HEK293T (cell line): ENCODE measurements around the gene KRT83.
"Not testable (repeated sequence)": the region's sequence is repeated elsewhere in the genome, so short reads cannot be mapped to it uniquely, and the experiment has no call there.

Experiments
- CTCF ChIA-PET: fragments of 350-600 bp; formaldehyde crosslinking; extraction: SDS; loops from one replicate; lab custom pipeline; 2021; ENCODE audit warnings: antibody characterized with exemption, inconsistent platforms; lab: Yijun Ruan, JAX
- POLR2A ChIA-PET: fragments of 350-600 bp; formaldehyde crosslinking; extraction: SDS; loops from one replicate; lab custom pipeline; 2020; ENCODE audit warnings: antibody characterized with exemption, inconsistent platforms; lab: Yijun Ruan, JAX
- DNase-seq: peaks from one replicate; pipeline ENCODE4 v3.0.0; 2012; ENCODE audit warnings: mixed read lengths; ENCODE audit errors: extremely low spot score
- ARNT ChIP-seq: fragments of 450-650 bp; IDR thresholded peaks from 2 replicates; pipeline ENCODE4 v1.6.1; 2017; ENCODE audit warnings: mild to moderate bottlenecking
- BHLHE40 ChIP-seq: fragments of 450-650 bp; IDR thresholded peaks from 2 replicates; pipeline ENCODE4 v1.6.1; 2016; ENCODE audit warnings: mild to moderate bottlenecking, moderate library complexity, borderline replicate concordance
- CTBP1 ChIP-seq: fragments of 450-650 bp; IDR thresholded peaks from 2 replicates; pipeline ENCODE4 v1.6.1; 2016; ENCODE audit warnings: borderline replicate concordance
- ELF4 ChIP-seq: fragments of 450-650 bp; IDR thresholded peaks from 2 replicates; pipeline ENCODE4 v1.6.1; 2017; ENCODE audit warnings: antibody characterized with exemption
- FOXA1 ChIP-seq: fragments of 450-650 bp; IDR thresholded peaks from 2 replicates; pipeline ENCODE4 v1.6.1; 2016; ENCODE audit warnings: mild to moderate bottlenecking
- FOXK2 ChIP-seq: fragments of 450-650 bp; IDR thresholded peaks from 2 replicates; pipeline ENCODE4 v1.6.1; 2016; ENCODE audit warnings: mild to moderate bottlenecking
- FOXM1 ChIP-seq: fragments of 450-650 bp; IDR thresholded peaks from 2 replicates; pipeline ENCODE4 v1.6.1; 2017; ENCODE audit warnings: mild to moderate bottlenecking, borderline replicate concordance
- HDGF ChIP-seq: fragments of 450-650 bp; IDR thresholded peaks from 2 replicates; pipeline ENCODE4 v1.6.1; 2017; ENCODE audit warnings: antibody characterized with exemption, borderline replicate concordance
- L3MBTL2 ChIP-seq: fragments of 450-650 bp; conservative IDR thresholded peaks from 2 replicates; pipeline ENCODE4 v1.6.1; 2016; ENCODE audit warnings: mild to moderate bottlenecking
- LEF1 ChIP-seq: fragments of 450-650 bp; IDR thresholded peaks from 2 replicates; pipeline ENCODE4 v1.6.1; 2017; ENCODE audit warnings: mild to moderate bottlenecking, borderline replicate concordance
- NFRKB ChIP-seq: fragments of 450-650 bp; IDR thresholded peaks from 2 replicates; pipeline ENCODE4 v1.6.1; 2016; ENCODE audit warnings: mild to moderate bottlenecking, moderate library complexity
- SP1 ChIP-seq: fragments of 450-650 bp; IDR thresholded peaks from 2 replicates; pipeline ENCODE4 v1.6.1; 2017
- SUZ12 ChIP-seq: fragments of 450-650 bp; IDR thresholded peaks from 2 replicates; pipeline ENCODE4 v1.6.1; 2016; ENCODE audit warnings: mild to moderate bottlenecking
- TARDBP ChIP-seq: fragments of 450-650 bp; IDR thresholded peaks from 2 replicates; pipeline ENCODE4 v1.6.1; 2016
- ZNF384 ChIP-seq: fragments of 450-650 bp; IDR thresholded peaks from 2 replicates; pipeline ENCODE4 v1.6.1; 2016
- TF ChIP-seq, protein P1 (sequence below): fragments of 450-650 bp; IDR thresholded peaks from 2 replicates; pipeline ENCODE4 v1.6.1; 2016

KRT83 gene

GRCh38 chr12:52307836-52308805 lies 13.1 kb downstream of the KRT83 start:
- TF ChIP-seq ZNF384 (no peak), L3MBTL2 (0 out of 2 replicates have a peak, but pooled peaks have one; percentile 26), SUZ12 (no peak), TARDBP (no peak), FOXK2 (no peak), LEF1 (no peak), FOXA1 (no peak)
- ChIA-PET POLR2A (no interaction called here), CTCF (interaction anchor here (0.8 to 2.3 kb wide), 8 partner anchors 8 to 283 kb away, joined by 3 to 10 read pairs (median 4); no protein-coding TSS in a partner anchor)
- DNase-seq = peak; percentile 80

- ChIA-PET CTCF (interaction anchor here (0.7 to 2.3 kb wide), 6 partner anchors 9 to 150 kb away, joined by 3 to 9 read pairs (median 4); no protein-coding TSS in a partner anchor), POLR2A (no interaction called here)
- no peak for TF ChIP-seq HDGF
- TF ChIP-seq ARNT = no peak
- no peak for TF ChIP-seq ZNF384
- no peak for TF ChIP-seq BHLHE40
- no peak for TF ChIP-seq FOXM1
- no peak for TF ChIP-seq LEF1
- no peak for TF ChIP-seq FOXK2
- TF ChIP-seq L3MBTL2 = no peak
- TF ChIP-seq FOXA1 = no peak
- no peak for TF ChIP-seq SP1
- no peak for TF ChIP-seq TARDBP
- TF ChIP-seq CTBP1 = no peak
- no peak for TF ChIP-seq SUZ12
- no peak for TF ChIP-seq NFRKB
- no peak for TF ChIP-seq ELF4
- no peak for DNase-seq
Observed at GRCh38 chr12:52306731-52307130, 14.5 kb downstream of the KRT83 start.

DNA sequence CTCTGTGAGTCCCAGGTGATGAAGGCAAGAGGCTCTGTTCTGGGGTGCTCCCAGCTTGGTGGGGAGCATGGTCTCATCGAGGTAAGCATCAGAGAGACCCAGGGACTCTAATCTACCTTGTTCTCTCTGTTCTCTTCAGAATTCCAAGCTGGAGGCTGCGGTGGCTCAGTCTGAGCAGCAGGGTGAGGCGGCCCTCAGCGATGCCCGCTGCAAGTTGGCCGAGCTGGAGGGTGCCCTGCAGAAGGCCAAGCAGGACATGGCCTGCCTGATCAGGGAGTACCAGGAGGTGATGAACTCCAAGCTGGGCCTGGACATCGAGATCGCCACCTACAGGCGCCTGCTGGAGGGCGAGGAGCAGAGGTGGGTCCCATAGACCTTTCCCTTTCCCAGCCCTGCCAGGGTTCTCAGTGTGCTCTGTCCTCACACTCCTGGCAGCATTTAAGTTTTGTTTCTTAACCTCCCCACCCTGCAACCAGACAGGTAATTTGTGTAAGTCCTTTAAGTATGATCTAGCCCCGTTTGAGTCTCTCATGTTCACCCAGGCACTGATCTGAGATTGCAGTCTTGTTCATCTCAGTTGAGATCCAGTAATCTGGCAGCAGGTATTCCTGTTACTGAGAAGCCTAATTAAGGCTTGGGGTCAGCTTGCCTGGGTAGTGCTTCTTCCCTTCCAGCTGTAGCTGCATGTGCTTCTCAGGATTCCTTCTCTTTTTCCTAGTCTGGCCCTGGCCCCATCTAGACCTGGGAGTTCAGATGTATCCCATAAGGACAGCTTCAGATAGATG lies 15.1 kb downstream of the KRT83 start:
- TF ChIP-seq L3MBTL2 (no peak), LEF1 (no peak), ARNT (no peak), NFRKB (no peak), SUZ12 (no peak), CTBP1 (no peak), ZNF384 (no peak), HDGF (no peak), FOXM1 (no peak), FOXK2 (no peak), TARDBP (no peak), SP1 (no peak), BHLHE40 (no peak), FOXA1 (no peak), ELF4 (no peak)
- TF ChIP-seq, protein P1, sequence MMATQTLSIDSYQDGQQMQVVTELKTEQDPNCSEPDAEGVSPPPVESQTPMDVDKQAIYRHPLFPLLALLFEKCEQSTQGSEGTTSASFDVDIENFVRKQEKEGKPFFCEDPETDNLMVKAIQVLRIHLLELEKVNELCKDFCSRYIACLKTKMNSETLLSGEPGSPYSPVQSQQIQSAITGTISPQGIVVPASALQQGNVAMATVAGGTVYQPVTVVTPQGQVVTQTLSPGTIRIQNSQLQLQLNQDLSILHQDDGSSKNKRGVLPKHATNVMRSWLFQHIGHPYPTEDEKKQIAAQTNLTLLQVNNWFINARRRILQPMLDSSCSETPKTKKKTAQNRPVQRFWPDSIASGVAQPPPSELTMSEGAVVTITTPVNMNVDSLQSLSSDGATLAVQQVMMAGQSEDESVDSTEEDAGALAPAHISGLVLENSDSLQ = no peak
- DNase-seq = no peak
- POLR2A ChIA-PET = no interaction called here
- CTCF ChIA-PET = interaction anchor here (0.7 to 2.3 kb wide), 4 partner anchors 10 to 150 kb away, joined by 3 to 9 read pairs (median 4); no protein-coding TSS in a partner anchor

- POLR2A ChIA-PET, CTCF ChIA-PET, DNase-seq: not testable (repeated sequence)
Observed at GRCh38 chr12:52304941-52305411, 16.2 kb downstream of the KRT83 start.

DNA sequence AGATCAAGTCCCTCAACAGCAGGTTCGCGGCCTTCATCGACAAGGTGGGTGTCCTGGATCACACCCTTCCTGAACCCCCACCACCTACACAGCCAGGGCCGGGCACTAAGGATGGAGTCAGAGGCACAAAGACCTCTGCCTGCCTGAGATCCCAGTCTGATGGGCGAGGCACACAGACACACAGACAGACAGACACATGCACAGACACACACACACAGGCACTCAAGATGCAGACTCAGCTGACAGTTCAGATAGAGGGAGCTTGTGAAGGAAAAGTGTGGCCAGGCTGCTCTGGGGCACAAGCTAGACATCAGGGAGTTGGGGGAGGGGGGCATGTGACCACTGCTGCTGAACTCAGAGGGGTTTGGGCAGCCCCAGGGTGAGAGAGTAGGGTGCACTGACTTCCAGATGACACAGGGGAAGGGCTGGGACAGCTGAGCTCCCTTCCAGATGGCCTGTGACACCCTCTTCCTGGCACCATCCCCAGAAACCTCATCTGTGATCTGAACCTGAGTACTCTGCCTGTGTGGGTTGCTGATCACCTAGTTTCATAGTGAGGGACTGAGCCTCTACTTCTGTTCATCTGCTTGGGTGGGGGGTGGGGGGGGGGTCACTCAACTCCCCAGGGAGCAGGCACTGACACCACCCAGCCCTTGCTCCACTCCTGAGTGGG lies 18.8 kb downstream of the KRT83 start:
- DNase-seq, POLR2A ChIA-PET, CTCF ChIA-PET: not testable (repeated sequence)

GRCh38 chr12:52301721-52302120 lies 19.5 kb downstream of the KRT83 start:
- POLR2A ChIA-PET, DNase-seq, CTCF ChIA-PET: not testable (repeated sequence)

DNA sequence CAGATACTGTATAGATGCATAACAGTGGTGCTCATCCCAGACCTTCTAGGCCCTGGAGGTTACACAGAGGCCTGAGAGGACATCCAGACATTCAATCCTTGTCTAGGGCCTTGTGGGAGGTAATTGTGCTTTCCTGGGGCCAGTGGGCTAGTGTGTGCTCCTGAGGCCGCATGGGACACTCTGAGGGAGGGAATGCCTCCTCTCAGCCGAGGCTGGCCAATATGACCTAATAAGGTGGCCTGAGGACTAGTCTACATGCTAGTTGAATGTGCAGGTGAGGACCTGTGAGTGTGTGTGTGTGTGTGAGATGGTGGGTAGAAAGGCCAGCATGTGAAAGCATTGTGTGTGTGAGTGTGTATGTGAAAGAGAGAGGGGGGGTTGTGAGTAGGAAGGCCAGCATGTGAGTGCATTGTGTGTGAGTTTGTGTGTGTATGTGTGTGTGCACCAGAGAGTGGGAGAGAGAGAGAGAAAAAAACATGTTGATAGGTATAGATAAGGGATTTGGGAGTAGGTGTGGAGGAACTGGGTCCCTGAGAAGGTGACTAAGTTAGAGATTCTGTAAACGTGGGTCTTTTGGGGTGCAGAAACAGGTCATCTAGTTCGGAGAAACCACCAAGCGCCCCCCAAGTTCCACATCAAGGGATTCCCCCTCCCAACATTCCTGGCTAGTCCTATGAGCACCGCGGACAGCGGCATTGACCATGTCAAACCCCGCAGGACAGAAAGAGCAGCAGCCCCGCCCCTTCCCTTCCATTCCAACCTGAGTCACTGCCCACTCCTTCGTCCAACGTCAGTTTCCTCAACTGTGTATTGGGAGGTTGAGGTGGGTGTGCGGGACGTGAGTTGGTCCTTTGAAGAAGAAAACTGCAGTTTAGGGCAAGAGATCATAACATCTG lies 20.2 kb downstream of the KRT83 start:
- DNase-seq = no peak
- ChIA-PET POLR2A (no interaction called here), CTCF (no interaction called here)
- TF ChIP-seq CTBP1 (no peak), TARDBP (no peak), BHLHE40 (no peak), SUZ12 (no peak), FOXK2 (no peak), ELF4 (no peak), ARNT (no peak), FOXM1 (no peak), L3MBTL2 (no peak), FOXA1 (no peak), NFRKB (no peak), LEF1 (no peak), SP1 (no peak), HDGF (no peak), ZNF384 (no peak)
- TF ChIP-seq, protein P1 = no peak
